Measurements from ENCODE around the gene PLXDC2. TPM values are rescaled to one million over a fixed set of nuclear protein-coding genes. Genes with fewer than 3 reads are reported as not detected.
A peak's percentile ranks its signal among the peaks of the same experiment; 100 is the strongest.
"Not testable (repeated sequence)": the region's sequence is repeated elsewhere in the genome, so short reads cannot be mapped to it uniquely, and the experiment has no call there.

The PLXDC2 gene
- total RNA-seq, 1 donor from 2014 or later: 63.2 TPM

GRCh38 chr10:20207653-20208052, 391.4 kb downstream of the PLXDC2 start:
- peak; percentile 89 for DNase-seq

- DNase-seq: not testable (repeated sequence)
Observed at GRCh38 chr10:20209098-20209497, 392.9 kb downstream of the PLXDC2 start.

- no peak for DNase-seq
Observed at GRCh38 chr10:20215547-20216152, 399.4 kb downstream of the PLXDC2 start.

GRCh38 chr10:20221356-20221755, 405.1 kb downstream of the PLXDC2 start:
- no peak for DNase-seq

- DNase-seq: no peak
Observed at GRCh38 chr10:20228729-20229128, 412.5 kb downstream of the PLXDC2 start.

- peak; percentile 17 for DNase-seq
Observed at GRCh38 chr10:20232079-20232705, 416.0 kb downstream of the PLXDC2 start.

GRCh38 chr10:20233423-20233822, 417.2 kb downstream of the PLXDC2 start:
- no peak for DNase-seq

- DNase-seq: no peak
Observed at GRCh38 chr10:20234579-20234978, 418.3 kb downstream of the PLXDC2 start.

- DNase-seq: no peak
Observed at GRCh38 chr10:20237091-20237570, 420.9 kb downstream of the PLXDC2 start.

- DNase-seq: peak; percentile 41
Observed at GRCh38 chr10:20237586-20237985, 421.4 kb downstream of the PLXDC2 start.

- no peak for DNase-seq
Observed at GRCh38 chr10:20240643-20241042, 424.4 kb downstream of the PLXDC2 start.

GRCh38 chr10:20247454-20247853, 431.2 kb downstream of the PLXDC2 start:
- no peak for DNase-seq

- no peak for DNase-seq
Observed at GRCh38 chr10:20247891-20248708, 431.9 kb downstream of the PLXDC2 start.

- peak; percentile 52 for DNase-seq
Observed at GRCh38 chr10:20254078-20254477, 437.8 kb downstream of the PLXDC2 start.

- no peak for DNase-seq
Observed at GRCh38 chr10:20254497-20254896, 438.3 kb downstream of the PLXDC2 start.

GRCh38 chr10:20256969-20257368, 440.7 kb downstream of the PLXDC2 start:
- no peak for DNase-seq

GRCh38 chr10:20257422-20257821, 441.2 kb downstream of the PLXDC2 start:
- DNase-seq: no peak

- no peak for DNase-seq
Observed at GRCh38 chr10:20265146-20265545, 448.9 kb downstream of the PLXDC2 start.

- DNase-seq: no peak
Observed at GRCh38 chr10:20267734-20268133, 451.5 kb downstream of the PLXDC2 start.

GRCh38 chr10:20271490-20271889, 455.3 kb downstream of the PLXDC2 start:
- no peak for DNase-seq

GRCh38 chr10:20272608-20273007, 456.4 kb downstream of the PLXDC2 start:
- DNase-seq: no peak

- no peak for DNase-seq
Observed at GRCh38 chr10:20274571-20274970, 458.3 kb downstream of the PLXDC2 start.
